Calu3 (cell line): Measurements from ENCODE around the gene SH3TC2. TPM values are rescaled to one million over a fixed set of nuclear protein-coding genes. Genes with fewer than 3 reads are reported as not detected.

Source experiments
- BruUV-seq: library from RNA; stranded (reverse); fragments of 400-500 nt; replicated peaks from 2 replicates; lab custom pipeline; 2021; lab: Mats Ljungman, UMichigan
- CTCF ChIA-PET: fragments of 300-600 bp; sonication (Branson Sonifier 250); formaldehyde crosslinking; loops from one replicate; lab custom pipeline; 2022; ENCODE audit warnings: antibody characterized with exemption; lab: Charles Lee
- DNase-seq: peaks from one replicate; pipeline ENCODE4 v3.0.0; 2022
- H3K27ac Mint-ChIP-seq: one replicate; pipeline ENCODE4 v1.8.0; 2022; ENCODE audit warnings: mixed read lengths; ENCODE audit not compliant: unreplicated experiment
- H3K27me3 Mint-ChIP-seq: one replicate; pipeline ENCODE4 v1.8.0; 2022; ENCODE audit warnings: mixed read lengths; ENCODE audit not compliant: unreplicated experiment
- H3K36me3 Mint-ChIP-seq: one replicate; pipeline ENCODE4 v1.8.0; 2022; ENCODE audit warnings: mild to moderate bottlenecking, moderate library complexity, mixed read lengths; ENCODE audit not compliant: insufficient read depth, unreplicated experiment
- H3K4me1 Mint-ChIP-seq: one replicate; pipeline ENCODE4 v1.8.0; 2022; ENCODE audit warnings: mild to moderate bottlenecking, low read depth, mixed read lengths; ENCODE audit not compliant: unreplicated experiment
- H3K4me3 Mint-ChIP-seq: one replicate; pipeline ENCODE4 v1.8.0; 2022; ENCODE audit warnings: mild to moderate bottlenecking, low read depth, moderate library complexity, mixed read lengths; ENCODE audit not compliant: unreplicated experiment
- H3K9me3 Mint-ChIP-seq: one replicate; pipeline ENCODE4 v1.8.0; 2022; ENCODE audit warnings: low read depth, mixed read lengths; ENCODE audit not compliant: unreplicated experiment
- CTCF ChIP-seq: fragments of 200-600 bp; IDR thresholded peaks from one replicate; pipeline ENCODE4 v1.8.0; 2022; ENCODE audit warnings: antibody characterized with exemption; ENCODE audit not compliant: unreplicated experiment
- intact Hi-C: fragments of 100-400 bp; cut with micrococcal nuclease; formaldehyde crosslinking; loops from one replicate; pipeline ENCODE4 v1.10.0; 2022; ENCODE audit not compliant: unreplicated experiment
- total RNA-seq: library from RNA; stranded (reverse); gene quantifications from 2 replicates; pipeline ENCODE4 v1.2.3, GENCODE V29; 2022

Gene SH3TC2
- total RNA-seq, 1 experiment from 2014 or later = 60.3 TPM

- Mint-ChIP-seq H3K36me3 (peaks cover 25% of the 10 kb centered on the region), H3K27me3 (no peaks in the 10 kb centered on the region), H3K27ac (no peak overlapping the region), H3K9me3 (no peaks in the 10 kb centered on the region), H3K4me3 (no peak overlapping the region), H3K4me1 (peaks cover 58% of the 10 kb centered on the region)
- intact Hi-C loops = no loop called here
- DNase-seq = no peak
- CTCF ChIA-PET = interaction anchor here (0.6 to 0.9 kb wide), 2 partner anchors 53 to 268 kb away, joined by 3 read pairs; no protein-coding TSS in a partner anchor
- TF ChIP-seq CTCF = no peak
- no TSS peak for BruUV-seq
Measured at GRCh38 chr5:149007174-149007573, 55.7 kb downstream of the SH3TC2 start.

GRCh38 chr5:149006426-149006825, 56.4 kb downstream of the SH3TC2 start:
- BruUV-seq = no TSS peak
- Mint-ChIP-seq H3K27ac (peak overlapping the region; percentile 88), H3K27me3 (no peaks in the 10 kb centered on the region), H3K4me3 (no peak overlapping the region), H3K36me3 (peaks cover 31% of the 10 kb centered on the region), H3K9me3 (no peaks in the 10 kb centered on the region), H3K4me1 (peaks cover 63% of the 10 kb centered on the region)
- intact Hi-C loops = no loop called here
- no peak for TF ChIP-seq CTCF
- CTCF ChIA-PET = interaction anchor here (0.6 to 2.3 kb wide), 4 partner anchors 54 to 267 kb away, joined by 3 to 15 read pairs (median 4); no protein-coding TSS in a partner anchor
- no peak for DNase-seq

GRCh38 chr5:149005077-149005892, 57.6 kb downstream of the SH3TC2 start:
- intact Hi-C loops = no loop called here
- TSS peak; percentile 88 for BruUV-seq
- peak; percentile 78 for DNase-seq
- Mint-ChIP-seq H3K4me3 (peak overlapping the region; percentile 25), H3K4me1 (peaks cover 64% of the 10 kb centered on the region), H3K27ac (peak overlapping the region; percentile 88), H3K36me3 (peaks cover 24% of the 10 kb centered on the region), H3K9me3 (no peaks in the 10 kb centered on the region), H3K27me3 (no peaks in the 10 kb centered on the region)
- TF ChIP-seq CTCF = no peak
- CTCF ChIA-PET = interaction anchor here (0.6 to 2.3 kb wide), 11 partner anchors 30 to 274 kb away, joined by 3 to 15 read pairs (median 4); no protein-coding TSS in a partner anchor

GRCh38 chr5:149004559-149004958, 58.3 kb downstream of the SH3TC2 start:
- no peak for TF ChIP-seq CTCF
- Mint-ChIP-seq H3K27me3 (no peaks in the 10 kb centered on the region), H3K27ac (peak overlapping the region; percentile 88), H3K9me3 (no peaks in the 10 kb centered on the region), H3K4me1 (peaks cover 71% of the 10 kb centered on the region), H3K36me3 (peaks cover 24% of the 10 kb centered on the region), H3K4me3 (peak overlapping the region; percentile 25)
- no peak for DNase-seq
- TSS peak; percentile 9 for BruUV-seq
- intact Hi-C loops = no loop called here
- CTCF ChIA-PET = interaction anchor here (0.8 to 2.3 kb wide), 8 partner anchors 31 to 273 kb away, joined by 3 to 15 read pairs (median 5); no protein-coding TSS in a partner anchor
